Stomach smooth muscle (tissue), 2 donors: ENCODE measurements around the gene FAAH.

Experiments
- H3K27ac ChIP-seq: one replicate; pipeline ENCODE4 v1.7.0; 2013; ENCODE audit warnings: mild to moderate bottlenecking, low read length, inconsistent platforms
- H3K27me3 ChIP-seq, 2 donors: one replicate each; pipeline ENCODE4 v1.7.0; 2013; ENCODE audit warnings: low read length in 2 of 2; ENCODE audit not compliant: insufficient read depth in 2 of 2, control insufficient read depth in 1 of 2
- H3K36me3 ChIP-seq, 2 donors: one replicate each; pipeline ENCODE4 v1.7.0; 2013; ENCODE audit warnings: low read length in 2 of 2; ENCODE audit not compliant: control insufficient read depth in 2 of 2, insufficient read depth in 2 of 2
- H3K4me1 ChIP-seq: one replicate; pipeline ENCODE4 v1.7.0; 2013; ENCODE audit warnings: low read length; ENCODE audit not compliant: control insufficient read depth, insufficient read depth
- H3K4me3 ChIP-seq, 2 donors: one replicate each; pipeline ENCODE4 v1.7.0; 2013; ENCODE audit warnings: low read length in 2 of 2
- H3K9ac ChIP-seq, 2 donors: one replicate each; pipeline ENCODE4 v1.7.0; 2013; ENCODE audit warnings: low read length in 2 of 2, mild to moderate bottlenecking in 1 of 2
- H3K9me3 ChIP-seq, 2 donors: one replicate each; pipeline ENCODE4 v1.7.0; 2013; ENCODE audit warnings: low read length in 2 of 2; ENCODE audit not compliant: control insufficient read depth in 2 of 2
- donor health status: healthy.
- donor health status: Pancreatic carcinoma.

Gene FAAH

GRCh38 chr1:46450160-46450517, 56.0 kb downstream of the FAAH start:
- no peaks in the 10 kb centered on the region for H3K9me3 ChIP-seq
- peaks cover 12% of the 10 kb centered on the region for H3K4me1 ChIP-seq
- H3K36me3 ChIP-seq, result no peaks in the 10 kb centered on the region
- no peak overlapping the region for H3K9ac ChIP-seq
- H3K27me3 ChIP-seq, result peaks cover 30 to 40% of the 10 kb centered on the region in 2 donors
- H3K4me3 ChIP-seq, result no peak overlapping the region
- H3K27ac ChIP-seq, result no peak overlapping the region

- no peak overlapping the region for H3K4me3 ChIP-seq
- H3K27me3 ChIP-seq, result peaks cover 21 to 35% of the 10 kb centered on the region in 2 donors
Observed at GRCh38 chr1:46451948-46452930, 58.1 kb downstream of the FAAH start.

GRCh38 chr1:46452931-46453325, 58.8 kb downstream of the FAAH start:
- peaks cover 14 to 28% of the 10 kb centered on the region in 2 donors for H3K27me3 ChIP-seq
- H3K27ac ChIP-seq, result no peak overlapping the region
- no peak overlapping the region for H3K4me3 ChIP-seq
- H3K9ac ChIP-seq, result no peak overlapping the region
- H3K36me3 ChIP-seq, result no peaks in the 10 kb centered on the region
- H3K4me1 ChIP-seq, result peaks cover 8% of the 10 kb centered on the region
- H3K9me3 ChIP-seq, result no peaks in the 10 kb centered on the region

More at GRCh38 chr1:46451948-46452930, 58.1 kb downstream of the FAAH start:
- no peak overlapping the region for H3K9ac ChIP-seq
- no peaks in the 10 kb centered on the region for H3K9me3 ChIP-seq
- H3K36me3 ChIP-seq, result no peaks in the 10 kb centered on the region
- no peak overlapping the region for H3K27ac ChIP-seq
- peaks cover 12% of the 10 kb centered on the region for H3K4me1 ChIP-seq

- peaks cover 3% of the 10 kb centered on the region for H3K4me1 ChIP-seq
- no peaks in the 10 kb centered on the region for H3K36me3 ChIP-seq
- no peaks in the 10 kb centered on the region for H3K9me3 ChIP-seq
- H3K27me3 ChIP-seq, result peaks cover 8 to 27% of the 10 kb centered on the region in 2 donors
- H3K27ac ChIP-seq, result no peak overlapping the region
- H3K9ac ChIP-seq, result no peak overlapping the region
- no peak overlapping the region for H3K4me3 ChIP-seq
Observed at GRCh38 chr1:46453449-46453848, 59.3 kb downstream of the FAAH start.

- Histone ChIP-seq H3K27me3 (peaks cover 5 to 24% of the 10 kb centered on the region in 2 donors), H3K36me3 (no peaks in the 10 kb centered on the region), H3K9ac (no peak overlapping the region)
Observed at GRCh38 chr1:46455951-46456350, 61.8 kb downstream of the FAAH start.

GRCh38 chr1:46456411-46456963, 62.4 kb downstream of the FAAH start:
- H3K4me3 ChIP-seq, result no peak overlapping the region
- H3K9ac ChIP-seq, result no peak overlapping the region
- H3K4me1 ChIP-seq, result no peaks in the 10 kb centered on the region
- no peaks in the 10 kb centered on the region for H3K36me3 ChIP-seq
- H3K9me3 ChIP-seq, result no peaks in the 10 kb centered on the region
- H3K27ac ChIP-seq, result no peak overlapping the region
- H3K27me3 ChIP-seq, result peaks cover 5 to 24% of the 10 kb centered on the region in 2 donors

More at GRCh38 chr1:46455951-46456350, 61.8 kb downstream of the FAAH start:
- no peaks in the 10 kb centered on the region for H3K9me3 ChIP-seq
- no peak overlapping the region for H3K4me3 ChIP-seq
- no peaks in the 10 kb centered on the region for H3K4me1 ChIP-seq
- no peak overlapping the region for H3K27ac ChIP-seq

GRCh38 chr1:46457178-46457577, 63.1 kb downstream of the FAAH start:
- no peak overlapping the region for H3K4me3 ChIP-seq
- no peak overlapping the region for H3K27ac ChIP-seq
- H3K27me3 ChIP-seq, result peaks cover 3 to 22% of the 10 kb centered on the region in 2 donors
- H3K9me3 ChIP-seq, result no peaks in the 10 kb centered on the region
- no peaks in the 10 kb centered on the region for H3K4me1 ChIP-seq
- H3K36me3 ChIP-seq, result no peaks in the 10 kb centered on the region
- H3K9ac ChIP-seq, result no peak overlapping the region

GRCh38 chr1:46458190-46458589, 64.1 kb downstream of the FAAH start:
- Histone ChIP-seq H3K36me3 (no peaks in the 10 kb centered on the region), H3K4me1 (no peaks in the 10 kb centered on the region), H3K4me3 (no peak overlapping the region), H3K9ac (no peak overlapping the region), H3K9me3 (no peaks in the 10 kb centered on the region), H3K27me3 (peaks cover 3 to 20% of the 10 kb centered on the region in 2 donors), H3K27ac (no peak overlapping the region)

- no peaks in the 10 kb centered on the region for H3K36me3 ChIP-seq
- H3K27ac ChIP-seq, result no peak overlapping the region
- H3K9ac ChIP-seq, result no peak overlapping the region
- H3K27me3 ChIP-seq, result peaks cover 3 to 17% of the 10 kb centered on the region in 2 donors
- H3K9me3 ChIP-seq, result no peaks in the 10 kb centered on the region
- H3K4me3 ChIP-seq, result no peak overlapping the region
- no peaks in the 10 kb centered on the region for H3K4me1 ChIP-seq
Observed at GRCh38 chr1:46458846-46459245, 64.7 kb downstream of the FAAH start.

- no peak overlapping the region for H3K9ac ChIP-seq
- no peak overlapping the region for H3K27ac ChIP-seq
- H3K4me3 ChIP-seq, result no peak overlapping the region
- H3K36me3 ChIP-seq, result no peaks in the 10 kb centered on the region
- H3K27me3 ChIP-seq, result peaks cover 3 to 16% of the 10 kb centered on the region in 2 donors
- H3K9me3 ChIP-seq, result no peaks in the 10 kb centered on the region
- no peaks in the 10 kb centered on the region for H3K4me1 ChIP-seq
Observed at GRCh38 chr1:46459315-46459714, 65.2 kb downstream of the FAAH start.
